Keratinocyte (primary cell): ENCODE data around the gene GRIN3A. TPM values are rescaled to one million over a fixed set of nuclear protein-coding genes. Genes with fewer than 3 reads are reported as not detected.
"Not testable (repeated sequence)": the region's sequence is repeated elsewhere in the genome, so short reads cannot be mapped to it uniquely, and the experiment has no call there.

Source experiments
- DNase-seq: peaks from one replicate; pipeline ENCODE4 v3.0.0-alpha.2; 2011; ENCODE audit warnings: low read depth, missing footprints, low spot score
- FAIRE-seq: peaks from 2 replicates; lab custom pipeline; 2011; peaks lifted over from hg19 to GRCh38; lab: Jason Lieb, UNC
- H2AFZ ChIP-seq: 2 replicates; pipeline ENCODE4 v1.6.0; 2012; ENCODE audit warnings: low read length, control low read depth, inconsistent platforms; ENCODE audit not compliant: control insufficient read depth
- H3K27ac ChIP-seq: 2 replicates; pipeline ENCODE4 v1.5.1; 2011; ENCODE audit warnings: low read length; ENCODE audit not compliant: control insufficient read depth, insufficient read depth
- H3K27me3 ChIP-seq: 3 replicates; pipeline ENCODE4 v1.6.0; 2011; ENCODE audit warnings: low read length; ENCODE audit not compliant: control insufficient read depth, insufficient read depth; ENCODE audit errors: extremely low read depth
- H3K36me3 ChIP-seq, 2 experiments: 2 replicates in 1 of 2; 3 replicates in 1 of 2; pipeline ENCODE4 v1.5.1; 2011; ENCODE audit warnings: low read length in 2 of 2, mild to moderate bottlenecking in 1 of 2; ENCODE audit not compliant: control insufficient read depth in 2 of 2, insufficient read depth in 2 of 2; ENCODE audit errors: extremely low read depth in 1 of 2
- H3K4me1 ChIP-seq: 3 replicates; pipeline ENCODE4 v1.5.1; 2011; ENCODE audit warnings: low read length; ENCODE audit not compliant: control insufficient read depth, insufficient read depth; ENCODE audit errors: extremely low read depth
- H3K4me2 ChIP-seq: 3 replicates; pipeline ENCODE4 v1.6.0; 2011; ENCODE audit warnings: low read depth, low read length; ENCODE audit not compliant: control insufficient read depth, insufficient read depth; ENCODE audit errors: extremely low read depth
- H3K4me3 ChIP-seq, 3 experiments: fragments of 200-600 bp in 1 of 3; sonication (generic) in 1 of 3; 2 replicates in 2 of 3; 3 replicates in 1 of 3; pipeline ENCODE4 v1.5.1; 2011 to 2016; ENCODE audit warnings: low read length in 3 of 3, mild to moderate bottlenecking in 3 of 3, control low read depth in 2 of 3, inconsistent platforms in 1 of 3, low read depth in 1 of 3, mixed read lengths in 1 of 3, mixed run types in 1 of 3, moderate library complexity in 1 of 3; ENCODE audit not compliant: control insufficient read depth in 2 of 3, insufficient read depth in 2 of 3; ENCODE audit errors: extremely low read depth in 1 of 3
- H3K79me2 ChIP-seq: 2 replicates; pipeline ENCODE4 v1.6.0; 2012; ENCODE audit warnings: low read length; ENCODE audit not compliant: control insufficient read depth, insufficient read depth
- H3K9ac ChIP-seq: 3 replicates; pipeline ENCODE4 v1.6.0; 2011; ENCODE audit warnings: low read length; ENCODE audit not compliant: control insufficient read depth, insufficient read depth; ENCODE audit errors: extremely low read depth
- H3K9me1 ChIP-seq: 3 replicates; pipeline ENCODE4 v1.6.0; 2011; ENCODE audit warnings: low read length; ENCODE audit not compliant: control insufficient read depth, insufficient read depth; ENCODE audit errors: extremely low read depth
- H3K9me3 ChIP-seq: 2 replicates; pipeline ENCODE4 v1.5.1; 2012; ENCODE audit warnings: low read depth, low read length; ENCODE audit not compliant: control insufficient read depth
- H4K20me1 ChIP-seq: 3 replicates; pipeline ENCODE4 v1.6.0; 2011; ENCODE audit warnings: low read length; ENCODE audit not compliant: control insufficient read depth, insufficient read depth; ENCODE audit errors: extremely low read depth
- EZH2 ChIP-seq: IDR thresholded peaks from one replicate; pipeline ENCODE4 v1.6.1; 2012; ENCODE audit warnings: inconsistent platforms, mild to moderate bottlenecking, low read length, moderate library complexity
- dilution Hi-C: fragments of 300-500 bp; cut with MboI; formaldehyde crosslinking; loops from one replicate; pipeline ENCODE4 v1.7.0; 2020; ENCODE audit warnings: low sequenced_read_pairs; ENCODE audit not compliant: extremely low pct_ligation_motif_present
- polyA plus RNA-seq, 5 experiments: library from polyadenylated mRNA; depleted of rRNA in 3 of 5; stranded (reverse) in 3 of 5; stranded (forward) in 1 of 5; unstranded in 1 of 5; fragments of >200 nt; gene quantifications; 1 replicate in 1 of 5; 2 replicates in 3 of 5; 3 replicates in 1 of 5; pipeline versions ENCODE4 v1.2.1 to v1.2.3, GENCODE V29; 2011 to 2012; ENCODE audit warnings: missing spikeins in 2 of 5, low read depth in 1 of 5, low replicate concordance in 1 of 5
- TF ChIP-seq, protein P1 (sequence below), 3 experiments: IDR thresholded peaks in 1 of 3; conservative IDR thresholded peaks in 1 of 3; optimal IDR thresholded peaks in 1 of 3; 2 replicates in 2 of 3; 3 replicates in 1 of 3; pipeline versions ENCODE3 to v1.5.1; 2011; ENCODE audit warnings: low read length in 3 of 3, mild to moderate bottlenecking in 3 of 3, moderate library complexity in 2 of 3, control low read depth in 1 of 3, inconsistent platforms in 1 of 3; ENCODE audit not compliant: insufficient read depth in 2 of 3; ENCODE audit errors: extremely low read depth in 1 of 3

GRIN3A gene
- polyA plus RNA-seq, 1 donor (not counting 4 experiments of a cell fraction or from before 2014, with no cell fraction given): not detected

GRCh38 chr9:101727612-101728524, 10.6 kb downstream of the GRIN3A start:
- no peak overlapping the region for H3K4me2 ChIP-seq
- DNase-seq: no peak
- FAIRE-seq: no peak

DNA sequence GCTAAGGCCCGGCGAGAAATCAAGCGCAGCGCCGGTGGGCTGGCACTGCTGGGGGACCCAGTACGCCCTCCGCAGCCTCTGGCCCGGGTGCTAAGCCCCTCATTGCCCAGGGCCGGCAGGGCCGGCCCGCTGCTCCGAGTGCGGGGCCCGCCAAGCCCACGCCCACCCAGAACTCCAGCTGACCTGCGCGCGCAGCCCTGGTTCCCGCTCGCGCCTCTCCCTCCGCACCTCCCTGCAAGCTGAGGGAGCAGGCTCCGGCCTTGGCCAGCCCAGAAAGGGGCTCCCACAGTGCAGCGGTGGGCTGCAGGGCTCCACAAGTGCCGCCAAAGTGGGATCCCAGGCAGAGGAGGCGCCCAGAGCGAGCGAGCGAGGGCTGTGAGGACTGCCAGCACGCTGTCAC, 14.2 kb downstream of the GRIN3A start:
- H3K9me1 ChIP-seq, H3K4me2 ChIP-seq, H4K20me1 ChIP-seq, H3K9me3 ChIP-seq, H3K79me2 ChIP-seq, H3K36me3 ChIP-seq, dilution Hi-C loops, H3K4me3 ChIP-seq, H3K27ac ChIP-seq, H2AFZ ChIP-seq, DNase-seq, H3K27me3 ChIP-seq, H3K4me1 ChIP-seq, H3K9ac ChIP-seq, FAIRE-seq: not testable (repeated sequence)

More at GRCh38 chr9:101727612-101728524, 10.6 kb downstream of the GRIN3A start:
- Histone ChIP-seq H3K9me1 (no peaks in the 10 kb centered on the region), H3K9me3 (no peaks in the 10 kb centered on the region), H4K20me1 (no peaks in the 10 kb centered on the region), H3K4me1 (no peaks in the 10 kb centered on the region), H3K79me2 (no peaks in the 10 kb centered on the region), H3K4me3 (no peak overlapping the region), H2AFZ (no peak overlapping the region), H3K27ac (no peak overlapping the region), H3K36me3 (no peaks in the 10 kb centered on the region), H3K27me3 (no peaks in the 10 kb centered on the region), H3K9ac (no peak overlapping the region)
- TF ChIP-seq, protein P1, sequence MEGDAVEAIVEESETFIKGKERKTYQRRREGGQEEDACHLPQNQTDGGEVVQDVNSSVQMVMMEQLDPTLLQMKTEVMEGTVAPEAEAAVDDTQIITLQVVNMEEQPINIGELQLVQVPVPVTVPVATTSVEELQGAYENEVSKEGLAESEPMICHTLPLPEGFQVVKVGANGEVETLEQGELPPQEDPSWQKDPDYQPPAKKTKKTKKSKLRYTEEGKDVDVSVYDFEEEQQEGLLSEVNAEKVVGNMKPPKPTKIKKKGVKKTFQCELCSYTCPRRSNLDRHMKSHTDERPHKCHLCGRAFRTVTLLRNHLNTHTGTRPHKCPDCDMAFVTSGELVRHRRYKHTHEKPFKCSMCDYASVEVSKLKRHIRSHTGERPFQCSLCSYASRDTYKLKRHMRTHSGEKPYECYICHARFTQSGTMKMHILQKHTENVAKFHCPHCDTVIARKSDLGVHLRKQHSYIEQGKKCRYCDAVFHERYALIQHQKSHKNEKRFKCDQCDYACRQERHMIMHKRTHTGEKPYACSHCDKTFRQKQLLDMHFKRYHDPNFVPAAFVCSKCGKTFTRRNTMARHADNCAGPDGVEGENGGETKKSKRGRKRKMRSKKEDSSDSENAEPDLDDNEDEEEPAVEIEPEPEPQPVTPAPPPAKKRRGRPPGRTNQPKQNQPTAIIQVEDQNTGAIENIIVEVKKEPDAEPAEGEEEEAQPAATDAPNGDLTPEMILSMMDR (optimal IDR thresholded peaks at IDR 0.05 in 1 of 3, IDR thresholded peaks at IDR 0.05 in 1 of 3, conservative IDR thresholded peaks at IDR 0.05 in 1 of 3; ENCODE audit: extremely low read depth in 1 of 3, insufficient read depth in 2 of 3, low read length in 3 of 3): peak; percentile 50 to 59 (median 54)
- TF ChIP-seq EZH2: no peak
- dilution Hi-C loops: no loop called here
